HG03108 (cell line): ENCODE results near the gene GJA4.
"Not testable (repeated sequence)": the region's sequence is repeated elsewhere in the genome, so short reads cannot be mapped to it uniquely, and the experiment has no call there.

Experiments
- ATAC-seq: cut with Tn5 transposase; IDR thresholded peaks from one replicate; pipeline ENCODE4 v1.9.1; 2021; ENCODE audit warnings: moderate library complexity; ENCODE audit not compliant: unreplicated experiment

The GJA4 gene

GRCh38 chr1:34768856-34769255 lies 23.9 kb upstream of the GJA4 start:
- ATAC-seq: no peak

- ATAC-seq: no peak
Observed at GRCh38 chr1:34770891-34771504, 21.8 kb upstream of the GJA4 start.

GRCh38 chr1:34771573-34772371 lies 21.0 kb upstream of the GJA4 start:
- no peak for ATAC-seq

- not testable (repeated sequence) for ATAC-seq
Observed at GRCh38 chr1:34773114-34773513, 19.7 kb upstream of the GJA4 start.

GRCh38 chr1:34774957-34775356 lies 17.8 kb upstream of the GJA4 start:
- no peak for ATAC-seq

- no peak for ATAC-seq
Observed at GRCh38 chr1:34776911-34777310, 15.9 kb upstream of the GJA4 start.

- no peak for ATAC-seq
Observed at GRCh38 chr1:34777519-34778321, 15.1 kb upstream of the GJA4 start.

GRCh38 chr1:34778381-34778780 lies 14.4 kb upstream of the GJA4 start:
- ATAC-seq: no peak

GRCh38 chr1:34779005-34779404 lies 13.8 kb upstream of the GJA4 start:
- no peak for ATAC-seq

GRCh38 chr1:34779526-34779925 lies 13.3 kb upstream of the GJA4 start:
- ATAC-seq: no peak

GRCh38 chr1:34779962-34780361 lies 12.8 kb upstream of the GJA4 start:
- no peak for ATAC-seq

- no peak for ATAC-seq
Observed at GRCh38 chr1:34780528-34780927, 12.3 kb upstream of the GJA4 start.

- no peak for ATAC-seq
Observed at GRCh38 chr1:34781071-34781843, 11.5 kb upstream of the GJA4 start, which contains the start of gene GJB3. Gene GJB3, plus strand, starts transcription at chr1:34781214. Its CDS starts 3,549 bp downstream, at chr1:34784763.

GRCh38 chr1:34781844-34782391 lies 10.9 kb upstream of the GJA4 start:
- ATAC-seq: no peak

- ATAC-seq: no peak
Observed at GRCh38 chr1:34784751-34785221, 8.0 kb upstream of the GJA4 start.

GRCh38 chr1:34785231-34785874 lies 7.4 kb upstream of the GJA4 start:
- no peak for ATAC-seq

- no peak for ATAC-seq
Observed at GRCh38 chr1:34785875-34786470, 6.8 kb upstream of the GJA4 start.

GRCh38 chr1:34786521-34787325 lies 6.1 kb upstream of the GJA4 start:
- ATAC-seq: no peak
